GM21447 (cell line): Measurements from ENCODE around the gene FAF2.
"Not testable (repeated sequence)": the region's sequence is repeated elsewhere in the genome, so short reads cannot be mapped to it uniquely, and the experiment has no call there.

Source experiments
- ATAC-seq: cut with Tn5 transposase; IDR thresholded peaks from one replicate; pipeline ENCODE4 v1.9.1; 2021; ENCODE audit not compliant: unreplicated experiment

FAF2 gene

DNA sequence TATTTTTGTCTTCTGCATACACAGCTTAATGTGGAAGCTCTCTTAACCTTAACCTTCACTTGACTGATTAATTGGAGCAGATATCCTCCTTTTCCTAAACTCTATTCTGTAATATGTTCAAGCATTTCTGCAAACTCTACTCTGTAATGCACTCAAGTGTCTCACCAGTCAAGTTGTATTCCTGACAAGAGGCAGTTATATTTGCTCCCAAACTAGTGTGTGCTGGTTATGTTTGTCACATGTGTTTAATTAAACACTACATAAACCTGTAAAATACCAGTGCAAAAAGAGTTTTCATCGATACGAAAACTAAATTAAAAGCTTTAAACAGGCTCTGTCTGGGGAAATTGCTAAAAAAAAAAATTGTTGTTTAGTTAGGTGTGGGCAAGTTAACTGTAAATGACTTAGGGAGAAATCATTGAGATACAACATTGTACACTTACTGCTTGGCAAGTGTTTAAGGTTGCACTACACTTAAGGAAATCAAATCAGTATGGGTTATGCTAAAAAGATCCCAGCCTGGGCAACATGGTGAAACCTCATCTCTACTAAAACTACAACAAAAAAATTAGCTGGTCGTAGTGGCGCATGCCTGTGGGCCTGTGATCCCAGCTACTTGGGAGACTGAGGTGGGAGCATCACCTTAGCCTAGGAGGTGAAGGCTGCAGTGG is 6.7 kb downstream of the FAF2 start:
- no peak for ATAC-seq

DNA sequence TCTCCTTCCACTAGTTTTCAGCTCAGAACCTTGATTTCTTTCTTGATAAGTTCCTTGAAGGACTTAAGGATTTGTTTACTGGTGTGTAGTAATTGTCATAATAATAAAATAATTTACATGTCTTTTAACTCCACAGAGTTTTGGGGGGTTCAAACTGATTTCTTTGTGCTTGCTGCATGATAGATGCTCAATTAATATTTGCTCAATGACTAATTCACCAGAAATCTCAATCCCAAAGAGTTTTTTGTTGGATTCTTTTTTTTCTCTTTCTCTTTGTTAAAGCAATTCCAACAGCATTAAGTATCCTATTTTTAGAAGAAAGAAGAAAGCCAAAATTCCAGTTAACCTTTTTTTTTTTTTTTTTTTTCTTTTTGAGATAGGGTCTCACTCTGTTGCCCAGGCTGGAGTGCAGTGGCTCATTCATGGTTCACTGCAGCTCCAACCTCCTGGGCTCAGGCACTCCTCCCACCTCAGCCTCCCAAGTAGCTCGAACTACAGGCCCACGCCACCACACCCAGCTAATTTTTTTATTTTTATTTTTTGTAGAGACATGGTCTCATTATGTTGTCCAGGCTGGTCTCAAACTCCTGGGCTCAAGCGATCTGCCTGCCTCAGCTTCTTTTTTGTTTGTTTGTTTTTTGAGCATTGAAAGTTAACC is 10.8 kb downstream of the FAF2 start:
- ATAC-seq = no peak

- no peak for ATAC-seq
Measured at GRCh38 chr5:176461349-176461748, 13.2 kb downstream of the FAF2 start.

DNA sequence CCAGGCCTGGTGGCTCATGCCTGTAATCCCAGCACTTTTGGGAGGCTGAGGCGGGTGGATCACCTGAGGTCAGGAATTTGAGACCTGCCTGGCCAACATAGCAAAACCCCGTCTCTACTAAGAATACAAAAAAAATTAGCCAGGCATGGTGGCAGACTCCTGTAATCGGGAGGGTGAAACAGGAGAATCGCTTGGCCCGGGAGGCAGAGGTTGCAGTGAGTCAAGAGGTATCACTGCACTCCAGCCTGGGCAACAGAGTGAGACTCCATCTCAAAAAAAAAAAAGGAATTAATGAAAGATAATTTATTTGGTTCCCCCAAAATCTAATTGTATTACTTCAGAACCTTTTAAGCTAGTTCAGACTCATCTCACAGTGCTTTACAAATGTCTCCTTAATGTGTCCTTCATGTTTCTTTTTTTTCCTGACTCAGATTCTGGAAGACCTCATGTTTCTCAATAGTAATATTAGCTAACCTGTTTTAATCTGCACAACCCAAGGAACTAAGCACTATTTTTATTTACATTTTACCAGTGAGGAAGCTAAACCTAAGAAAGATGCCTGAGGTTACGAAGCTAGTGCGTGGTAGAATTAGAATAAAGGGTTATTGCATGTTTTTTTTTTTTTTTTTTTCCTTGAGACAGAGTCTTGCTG is 15.1 kb downstream of the FAF2 start:
- no peak for ATAC-seq

DNA sequence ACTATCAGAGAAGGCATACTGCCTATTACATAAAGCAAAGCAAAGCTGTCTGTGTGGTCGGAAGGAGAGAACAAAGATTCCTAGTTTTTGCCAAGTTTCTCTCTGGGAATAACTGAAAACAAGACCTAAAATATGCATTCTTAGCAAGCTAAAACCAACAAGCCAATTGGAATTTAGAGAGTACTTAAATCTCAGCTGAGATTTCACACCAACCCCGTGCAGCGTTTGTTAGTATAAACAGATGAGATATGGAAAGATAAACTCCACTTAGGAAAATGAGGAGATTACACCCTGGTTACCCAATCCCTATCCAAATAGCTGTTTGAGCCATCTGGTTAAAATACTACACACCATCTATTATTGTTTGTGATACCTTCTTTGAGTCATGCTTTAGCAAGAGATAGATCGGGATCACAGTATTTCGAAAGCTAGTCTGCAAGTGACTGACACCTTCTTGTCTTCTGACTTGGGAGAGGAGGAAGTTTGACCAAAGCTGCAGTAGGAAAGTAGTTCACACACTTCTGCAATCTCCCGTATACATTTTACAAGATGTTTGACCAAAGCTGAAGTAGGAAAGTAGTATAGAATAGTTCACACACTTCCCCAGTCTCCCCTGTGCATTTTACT is 18.2 kb downstream of the FAF2 start:
- no peak for ATAC-seq

GRCh38 chr5:176469296-176469695 is 21.1 kb downstream of the FAF2 start:
- no peak for ATAC-seq

- no peak for ATAC-seq
Measured at GRCh38 chr5:176470539-176470938, 22.4 kb downstream of the FAF2 start.

GRCh38 chr5:176471098-176471497 is 22.9 kb downstream of the FAF2 start:
- ATAC-seq = no peak

DNA sequence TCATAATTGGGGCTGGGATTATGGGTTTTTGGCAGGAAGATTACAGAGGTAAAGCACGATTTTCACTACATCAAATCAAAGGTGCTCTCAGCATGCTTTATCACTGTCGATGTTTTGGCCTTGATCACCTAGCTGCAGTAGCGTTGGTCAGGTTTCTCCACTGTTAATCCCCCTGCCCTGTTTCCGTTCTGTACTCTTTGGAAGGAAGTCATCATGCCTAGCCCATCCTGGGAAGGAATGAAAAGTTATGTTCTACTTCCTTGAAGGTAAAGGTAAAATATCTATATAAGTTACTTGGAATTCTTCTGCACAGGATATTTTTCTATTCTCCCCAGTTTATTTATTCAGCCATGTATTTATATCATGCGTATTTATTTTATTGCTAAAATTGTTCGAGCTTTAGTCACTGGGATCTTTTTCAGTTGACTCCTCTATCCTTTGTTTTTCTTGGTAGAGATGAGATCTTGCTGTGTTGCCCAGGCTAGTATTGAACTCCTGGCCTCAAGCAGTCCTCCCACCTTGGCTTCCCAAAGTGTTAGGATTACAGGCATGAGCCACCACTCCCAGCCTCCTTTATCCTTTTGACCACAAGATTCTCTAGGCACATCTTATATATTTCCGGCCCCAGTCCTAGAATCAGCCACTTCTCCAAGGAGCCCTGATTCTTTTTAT is 25.3 kb downstream of the FAF2 start:
- ATAC-seq = no peak

DNA sequence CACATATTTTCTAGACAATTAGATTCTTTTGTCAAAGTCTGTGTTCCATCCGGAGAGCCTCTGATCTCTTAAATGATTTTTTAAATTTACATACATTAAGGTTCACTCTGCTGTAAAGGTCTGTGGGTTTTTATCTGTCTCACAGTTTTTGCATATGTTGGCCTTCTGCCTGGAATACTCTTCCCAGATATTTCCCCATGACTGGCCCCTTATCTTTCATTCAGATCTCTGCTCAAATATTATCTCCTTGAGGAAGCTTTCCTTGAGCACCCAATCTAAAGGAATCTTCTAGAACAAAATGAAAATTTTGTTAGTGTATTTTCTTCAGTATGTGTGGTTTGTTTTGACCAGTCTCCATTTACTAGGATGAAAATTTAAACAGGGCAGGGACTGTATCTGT is 26.3 kb downstream of the FAF2 start:
- no peak for ATAC-seq

DNA sequence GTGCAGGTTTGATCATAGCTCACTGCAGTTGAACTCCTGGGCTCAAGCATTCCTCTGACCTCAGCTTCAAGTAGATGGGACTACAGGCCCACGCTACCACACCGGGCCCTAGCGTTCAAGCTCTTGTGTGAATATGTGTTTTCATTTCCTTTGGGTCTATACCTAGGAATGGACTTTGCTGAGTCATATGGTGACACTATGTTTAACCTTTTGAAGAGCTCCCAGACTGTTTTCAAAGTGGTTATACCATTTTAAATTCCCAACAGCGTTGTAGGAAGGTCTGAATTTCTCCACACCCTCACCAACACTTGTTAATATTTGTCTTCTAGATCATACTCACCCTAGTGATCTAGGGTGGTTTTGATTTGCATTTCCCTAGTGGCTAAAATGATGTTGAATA is 33.5 kb downstream of the FAF2 start:
- ATAC-seq = no peak

GRCh38 chr5:176485176-176485575 is 37.0 kb downstream of the FAF2 start:
- ATAC-seq = no peak

DNA sequence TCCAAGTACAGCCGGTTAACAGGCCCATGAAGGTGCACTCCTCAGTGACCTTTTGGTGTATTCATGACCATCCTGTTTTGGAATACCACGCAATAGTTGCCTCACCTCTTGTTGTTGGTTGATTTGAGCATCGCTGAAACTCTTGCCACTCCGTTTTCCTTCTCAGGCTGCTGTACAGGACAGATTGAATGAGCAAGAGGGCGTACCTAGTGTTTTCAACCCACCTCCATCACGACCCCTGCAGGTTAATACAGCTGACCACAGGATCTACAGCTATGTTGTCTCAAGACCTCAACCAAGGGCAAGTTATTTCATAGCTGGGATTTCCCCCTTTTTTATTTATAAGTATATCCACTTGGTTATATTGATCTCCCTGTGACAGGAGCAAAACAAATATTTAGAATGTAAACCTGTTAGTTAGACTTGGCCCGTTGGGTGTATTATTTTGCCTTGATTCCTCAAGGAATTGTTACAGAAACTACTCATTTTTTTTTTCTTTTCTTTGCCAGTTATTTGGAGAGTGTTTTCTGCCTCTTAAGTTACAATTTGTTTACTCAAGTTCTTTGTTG is 38.1 kb downstream of the FAF2 start:
- no peak for ATAC-seq

- not testable (repeated sequence) for ATAC-seq
Measured at GRCh38 chr5:176487160-176487559, 39.0 kb downstream of the FAF2 start.

- ATAC-seq = no peak
Measured at GRCh38 chr5:176489077-176489476, 40.9 kb downstream of the FAF2 start.

DNA sequence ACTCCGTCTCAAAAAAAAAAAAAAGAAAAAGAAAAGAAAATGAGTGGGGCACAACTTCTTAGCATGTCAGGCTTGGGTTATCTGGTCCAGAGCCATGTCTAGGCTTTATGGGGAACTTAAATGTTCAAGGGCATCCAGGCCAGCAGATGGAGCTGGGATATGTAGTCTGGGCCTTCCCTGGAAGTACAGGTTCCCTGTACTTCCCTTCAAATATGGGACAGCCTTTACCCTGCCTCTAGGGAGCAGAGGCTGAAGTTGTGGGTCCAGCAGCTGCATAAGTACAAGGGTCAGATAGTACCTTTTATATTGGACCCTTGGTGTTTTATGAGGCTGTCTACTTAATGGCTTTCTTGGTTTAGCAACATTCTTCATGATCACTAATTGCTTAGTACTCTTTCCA is 42.1 kb downstream of the FAF2 start:
- ATAC-seq = no peak

DNA sequence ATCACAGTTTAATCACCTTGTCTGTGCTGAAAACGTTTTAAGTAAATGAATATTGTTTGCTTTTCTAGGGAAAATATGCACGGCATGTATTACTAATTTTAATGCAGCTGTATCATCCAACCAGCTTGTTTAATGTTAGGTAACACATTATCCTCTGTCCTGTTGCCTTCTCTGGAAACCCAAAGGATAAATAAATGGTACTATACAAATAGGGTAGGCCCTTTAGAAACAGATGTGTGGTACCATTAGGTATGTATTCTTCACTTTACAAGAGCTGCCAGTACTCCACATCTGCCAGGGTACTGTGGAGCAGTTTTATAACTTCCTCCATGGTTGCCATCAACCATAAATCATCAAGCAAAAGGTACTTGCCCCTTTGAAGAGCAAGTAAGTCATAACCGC is 42.9 kb downstream of the FAF2 start:
- ATAC-seq = no peak

GRCh38 chr5:176491901-176492300 is 43.7 kb downstream of the FAF2 start:
- no peak for ATAC-seq

- ATAC-seq = no peak
Measured at GRCh38 chr5:176492431-176492830, 44.2 kb downstream of the FAF2 start.

- ATAC-seq = no peak
Measured at GRCh38 chr5:176497852-176498251, 49.7 kb downstream of the FAF2 start.

DNA sequence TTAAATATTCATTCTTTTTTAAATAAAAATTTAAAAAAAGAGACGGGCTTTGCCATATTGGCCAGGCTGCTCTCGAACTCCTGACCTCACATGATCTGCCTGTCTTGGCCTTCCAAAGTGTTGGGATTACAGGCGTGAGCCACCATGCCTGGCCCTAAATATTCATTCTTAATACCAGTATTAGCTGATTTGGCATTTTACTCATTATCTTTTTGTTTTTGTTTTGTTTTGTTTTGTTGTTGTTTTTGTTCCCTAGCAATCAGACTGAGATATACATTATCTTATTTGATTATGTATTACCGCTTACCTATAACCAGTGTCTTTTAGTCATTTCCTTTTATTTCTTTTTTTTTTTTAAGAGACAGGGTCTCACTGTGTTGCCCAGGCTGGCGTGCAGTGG is 51.1 kb downstream of the FAF2 start:
- ATAC-seq = no peak
